ENCODE data around the gene IFT57.

DNA sequence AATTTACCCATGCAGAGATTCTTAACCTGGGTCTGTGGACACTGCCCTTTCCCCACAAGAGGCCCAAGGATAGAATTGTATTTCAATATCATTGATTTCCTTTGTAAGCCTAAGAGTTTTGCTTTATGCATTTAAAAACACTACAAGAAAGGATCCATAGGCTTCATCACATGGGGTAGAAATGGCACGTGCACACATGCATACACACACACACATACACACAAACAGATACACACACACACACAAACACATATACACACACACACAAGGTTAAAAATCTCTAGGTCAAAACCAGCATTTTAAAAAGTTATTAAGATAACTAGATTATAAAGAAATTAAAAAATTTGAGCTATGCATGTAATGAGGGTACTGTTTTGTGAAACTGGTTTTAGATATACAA lies 95.9 kb downstream of the IFT57 start:
- no peak for TF ChIP-seq TCF7L2 (IDR thresholded peaks at IDR 0.05; ENCODE audit: borderline replicate concordance, low read depth, low read length)
- TF ChIP-seq PRDM1 (tag by site-specific recombination; IDR thresholded peaks at IDR 0.05), result no peak
- TF ChIP-seq, protein P1, sequence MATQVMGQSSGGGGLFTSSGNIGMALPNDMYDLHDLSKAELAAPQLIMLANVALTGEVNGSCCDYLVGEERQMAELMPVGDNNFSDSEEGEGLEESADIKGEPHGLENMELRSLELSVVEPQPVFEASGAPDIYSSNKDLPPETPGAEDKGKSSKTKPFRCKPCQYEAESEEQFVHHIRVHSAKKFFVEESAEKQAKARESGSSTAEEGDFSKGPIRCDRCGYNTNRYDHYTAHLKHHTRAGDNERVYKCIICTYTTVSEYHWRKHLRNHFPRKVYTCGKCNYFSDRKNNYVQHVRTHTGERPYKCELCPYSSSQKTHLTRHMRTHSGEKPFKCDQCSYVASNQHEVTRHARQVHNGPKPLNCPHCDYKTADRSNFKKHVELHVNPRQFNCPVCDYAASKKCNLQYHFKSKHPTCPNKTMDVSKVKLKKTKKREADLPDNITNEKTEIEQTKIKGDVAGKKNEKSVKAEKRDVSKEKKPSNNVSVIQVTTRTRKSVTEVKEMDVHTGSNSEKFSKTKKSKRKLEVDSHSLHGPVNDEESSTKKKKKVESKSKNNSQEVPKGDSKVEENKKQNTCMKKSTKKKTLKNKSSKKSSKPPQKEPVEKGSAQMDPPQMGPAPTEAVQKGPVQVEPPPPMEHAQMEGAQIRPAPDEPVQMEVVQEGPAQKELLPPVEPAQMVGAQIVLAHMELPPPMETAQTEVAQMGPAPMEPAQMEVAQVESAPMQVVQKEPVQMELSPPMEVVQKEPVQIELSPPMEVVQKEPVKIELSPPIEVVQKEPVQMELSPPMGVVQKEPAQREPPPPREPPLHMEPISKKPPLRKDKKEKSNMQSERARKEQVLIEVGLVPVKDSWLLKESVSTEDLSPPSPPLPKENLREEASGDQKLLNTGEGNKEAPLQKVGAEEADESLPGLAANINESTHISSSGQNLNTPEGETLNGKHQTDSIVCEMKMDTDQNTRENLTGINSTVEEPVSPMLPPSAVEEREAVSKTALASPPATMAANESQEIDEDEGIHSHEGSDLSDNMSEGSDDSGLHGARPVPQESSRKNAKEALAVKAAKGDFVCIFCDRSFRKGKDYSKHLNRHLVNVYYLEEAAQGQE (tag by site-specific recombination; IDR thresholded peaks at IDR 0.05), result no peak
- TF ChIP-seq ZNF501 (tag by site-specific recombination; IDR thresholded peaks at IDR 0.05), result no peak
- TF ChIP-seq ZNF785 (tag by site-specific recombination; IDR thresholded peaks at IDR 0.05), result no peak
- no peak for TF ChIP-seq ZNF654 (tag by site-specific recombination; IDR thresholded peaks at IDR 0.05; ENCODE audit: low read depth)

All from HEK293 (cell line).